ENCODE data around the gene SPATA7.

DNA sequence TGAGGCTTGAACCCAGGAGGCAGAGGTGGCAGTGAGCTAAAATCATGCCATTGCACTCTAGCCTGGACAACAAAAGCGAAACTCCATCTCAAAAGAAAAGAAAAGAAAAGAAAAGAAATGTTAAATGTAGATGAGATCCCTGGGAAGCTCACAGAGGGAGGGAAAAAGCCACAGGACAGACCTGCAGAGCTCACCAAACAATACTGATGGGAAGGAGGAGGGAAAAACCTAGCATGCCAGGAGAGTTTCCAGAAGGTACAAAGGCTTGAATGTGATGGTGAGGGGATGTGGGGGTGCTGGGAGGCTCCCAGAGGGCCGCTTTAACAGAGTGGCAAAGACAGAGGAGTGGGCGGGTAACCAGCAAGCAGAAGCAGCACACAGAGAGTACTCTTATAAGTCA, 97.1 kb downstream of the SPATA7 start:
- TF ChIP-seq ZSCAN20 (CRISPR knock-in tag; IDR thresholded peaks at IDR 0.05) (no peak), PBX3 (IDR thresholded peaks at IDR 0.05) (no peak), FOSL2 (IDR thresholded peaks at IDR 0.05) (no peak), FOSL2 (CRISPR knock-in tag; IDR thresholded peaks at IDR 0.05) (no peak), EP300 (IDR thresholded peaks at IDR 0.05) (no peak), FOXS1 (CRISPR knock-in tag; IDR thresholded peaks at IDR 0.05) (no peak), POLR2A (IDR thresholded peaks at IDR 0.05; ENCODE audit: low read length) (no peak), ZNF302 (CRISPR knock-in tag; IDR thresholded peaks at IDR 0.05) (no peak), REST (IDR thresholded peaks at IDR 0.05) (no peak), E2F6 (IDR thresholded peaks at IDR 0.05; ENCODE audit: borderline replicate concordance, low read depth) (no peak), CHD2 (IDR thresholded peaks at IDR 0.05; ENCODE audit: low read length, partially characterized antibody) (no peak), RAD21 (conservative IDR thresholded peaks at IDR 0.05 in 1 of 2, IDR thresholded peaks at IDR 0.05 in 1 of 2) (no peak), BHLHE40 (IDR thresholded peaks at IDR 0.05; ENCODE audit: low read depth, low read length) (no peak)
- TF ChIP-seq, protein P1, sequence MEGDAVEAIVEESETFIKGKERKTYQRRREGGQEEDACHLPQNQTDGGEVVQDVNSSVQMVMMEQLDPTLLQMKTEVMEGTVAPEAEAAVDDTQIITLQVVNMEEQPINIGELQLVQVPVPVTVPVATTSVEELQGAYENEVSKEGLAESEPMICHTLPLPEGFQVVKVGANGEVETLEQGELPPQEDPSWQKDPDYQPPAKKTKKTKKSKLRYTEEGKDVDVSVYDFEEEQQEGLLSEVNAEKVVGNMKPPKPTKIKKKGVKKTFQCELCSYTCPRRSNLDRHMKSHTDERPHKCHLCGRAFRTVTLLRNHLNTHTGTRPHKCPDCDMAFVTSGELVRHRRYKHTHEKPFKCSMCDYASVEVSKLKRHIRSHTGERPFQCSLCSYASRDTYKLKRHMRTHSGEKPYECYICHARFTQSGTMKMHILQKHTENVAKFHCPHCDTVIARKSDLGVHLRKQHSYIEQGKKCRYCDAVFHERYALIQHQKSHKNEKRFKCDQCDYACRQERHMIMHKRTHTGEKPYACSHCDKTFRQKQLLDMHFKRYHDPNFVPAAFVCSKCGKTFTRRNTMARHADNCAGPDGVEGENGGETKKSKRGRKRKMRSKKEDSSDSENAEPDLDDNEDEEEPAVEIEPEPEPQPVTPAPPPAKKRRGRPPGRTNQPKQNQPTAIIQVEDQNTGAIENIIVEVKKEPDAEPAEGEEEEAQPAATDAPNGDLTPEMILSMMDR (IDR thresholded peaks at IDR 0.05) = no peak

Measured in A549 (cell line).